ENCODE measurements around the gene GLIPR2. TPM values are rescaled to one million over a fixed set of nuclear protein-coding genes. Genes with fewer than 3 reads are reported as not detected.

Gene GLIPR2
- total RNA-seq, 1 donor from 2014 or later: 14.3 TPM

DNA sequence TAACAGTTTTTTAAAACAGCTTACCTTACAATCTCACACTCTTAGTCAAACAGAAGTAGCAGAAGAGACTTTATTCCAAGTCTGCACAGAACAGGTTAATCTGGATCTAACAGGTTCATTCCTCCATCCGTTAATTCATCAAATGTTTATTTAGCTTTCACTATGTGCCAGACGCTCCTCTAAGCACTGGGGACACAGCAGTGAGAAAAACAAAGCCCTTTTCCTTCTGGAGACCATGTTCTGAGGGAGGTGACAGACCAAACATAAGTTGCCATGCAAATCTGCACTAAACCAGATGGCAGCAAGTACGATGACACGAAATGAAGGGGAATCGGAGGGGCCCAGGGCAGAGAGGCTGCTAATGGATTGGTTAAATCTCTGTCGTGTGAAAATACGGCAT lies 17.1 kb upstream of the GLIPR2 start:
- TF ChIP-seq, protein P1, sequence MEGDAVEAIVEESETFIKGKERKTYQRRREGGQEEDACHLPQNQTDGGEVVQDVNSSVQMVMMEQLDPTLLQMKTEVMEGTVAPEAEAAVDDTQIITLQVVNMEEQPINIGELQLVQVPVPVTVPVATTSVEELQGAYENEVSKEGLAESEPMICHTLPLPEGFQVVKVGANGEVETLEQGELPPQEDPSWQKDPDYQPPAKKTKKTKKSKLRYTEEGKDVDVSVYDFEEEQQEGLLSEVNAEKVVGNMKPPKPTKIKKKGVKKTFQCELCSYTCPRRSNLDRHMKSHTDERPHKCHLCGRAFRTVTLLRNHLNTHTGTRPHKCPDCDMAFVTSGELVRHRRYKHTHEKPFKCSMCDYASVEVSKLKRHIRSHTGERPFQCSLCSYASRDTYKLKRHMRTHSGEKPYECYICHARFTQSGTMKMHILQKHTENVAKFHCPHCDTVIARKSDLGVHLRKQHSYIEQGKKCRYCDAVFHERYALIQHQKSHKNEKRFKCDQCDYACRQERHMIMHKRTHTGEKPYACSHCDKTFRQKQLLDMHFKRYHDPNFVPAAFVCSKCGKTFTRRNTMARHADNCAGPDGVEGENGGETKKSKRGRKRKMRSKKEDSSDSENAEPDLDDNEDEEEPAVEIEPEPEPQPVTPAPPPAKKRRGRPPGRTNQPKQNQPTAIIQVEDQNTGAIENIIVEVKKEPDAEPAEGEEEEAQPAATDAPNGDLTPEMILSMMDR (IDR thresholded peaks at IDR 0.05): no peak
- ChIA-PET CTCF (interaction anchor here (0.6 to 1.5 kb wide), 2 partner anchors 17 to 28 kb away, joined by 3 to 4 read pairs; no protein-coding TSS in a partner anchor), POLR2A (no interaction called here)
- intact Hi-C loops (cut with micrococcal nuclease): no loop called here
- Mint-ChIP-seq H3K36me3 (ENCODE audit: low read depth) (peaks cover 13% of the 10 kb centered on the region), H3K27ac (no peak overlapping the region), H3K4me1 (no peaks in the 10 kb centered on the region), H3K27me3 (no peaks in the 10 kb centered on the region), H3K4me3 (no peak overlapping the region), H3K9me3 (no peaks in the 10 kb centered on the region)
- no peak for ATAC-seq (ENCODE audit: low read depth)
- no peak for DNase-seq

DNA sequence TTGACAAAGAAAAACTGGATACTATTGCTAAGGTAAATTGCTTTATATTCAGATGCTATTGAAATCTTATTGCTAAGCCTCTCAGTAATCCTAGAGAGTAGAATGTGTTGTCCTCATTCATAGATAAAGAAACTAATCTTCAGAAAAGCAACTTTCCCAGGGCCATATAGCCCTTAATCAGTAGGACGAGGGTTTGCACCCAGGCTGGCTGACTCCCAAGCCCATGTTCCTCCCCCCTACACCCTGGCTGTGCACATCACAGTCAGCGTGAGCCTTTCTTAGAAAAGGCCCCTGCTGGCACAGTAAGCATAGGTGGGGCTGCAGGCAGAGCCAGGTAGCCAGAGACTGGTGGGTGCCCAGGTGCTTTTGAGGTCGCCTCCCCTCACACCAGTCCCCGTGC lies 15.8 kb upstream of the GLIPR2 start:
- CTCF ChIA-PET: no interaction called here
- Mint-ChIP-seq H3K36me3 (ENCODE audit: low read depth) (peaks cover 13% of the 10 kb centered on the region), H3K9me3 (no peaks in the 10 kb centered on the region), H3K4me1 (no peaks in the 10 kb centered on the region), H3K27ac (no peak overlapping the region), H3K27me3 (no peaks in the 10 kb centered on the region), H3K4me3 (no peak overlapping the region)
- ATAC-seq (ENCODE audit: low read depth) (no peak), DNase-seq (no peak)
- intact Hi-C loops (cut with micrococcal nuclease): no loop called here
- POLR2A ChIA-PET: no interaction called here
- TF ChIP-seq, protein P1 (IDR thresholded peaks at IDR 0.05): no peak

DNA sequence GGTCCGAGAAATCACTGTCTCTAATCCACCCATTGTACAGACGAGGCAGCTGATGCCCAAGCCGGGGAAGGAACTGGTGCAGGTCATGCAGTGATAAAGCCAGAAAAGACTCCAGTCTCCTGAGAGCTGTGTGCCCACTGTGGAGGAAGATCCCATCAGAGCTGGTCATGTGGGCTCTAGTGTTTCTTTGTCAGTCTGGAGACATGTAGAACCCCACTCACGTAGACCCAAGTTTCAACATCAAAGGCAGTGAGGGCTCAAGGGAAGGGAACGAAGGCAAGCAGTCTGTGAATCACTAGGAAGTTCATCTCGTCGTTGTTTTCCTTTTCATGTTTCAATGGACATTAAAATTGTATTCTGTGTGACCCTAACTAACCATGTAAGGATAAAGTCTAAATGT lies 14.6 kb upstream of the GLIPR2 start:
- ATAC-seq (ENCODE audit: low read depth) (no peak), DNase-seq (no peak)
- ChIA-PET POLR2A (interaction anchor here (1.4 kb wide), 1 partner anchor 45 kb away, joined by 3 read pairs; no protein-coding TSS in a partner anchor), CTCF (no interaction called here)
- Mint-ChIP-seq H3K27me3 (no peaks in the 10 kb centered on the region), H3K27ac (no peak overlapping the region), H3K36me3 (ENCODE audit: low read depth) (peaks cover 13% of the 10 kb centered on the region), H3K4me3 (no peak overlapping the region), H3K4me1 (no peaks in the 10 kb centered on the region), H3K9me3 (no peaks in the 10 kb centered on the region)
- TF ChIP-seq, protein P1 (IDR thresholded peaks at IDR 0.05): no peak
- intact Hi-C loops (cut with micrococcal nuclease): no loop called here

DNA sequence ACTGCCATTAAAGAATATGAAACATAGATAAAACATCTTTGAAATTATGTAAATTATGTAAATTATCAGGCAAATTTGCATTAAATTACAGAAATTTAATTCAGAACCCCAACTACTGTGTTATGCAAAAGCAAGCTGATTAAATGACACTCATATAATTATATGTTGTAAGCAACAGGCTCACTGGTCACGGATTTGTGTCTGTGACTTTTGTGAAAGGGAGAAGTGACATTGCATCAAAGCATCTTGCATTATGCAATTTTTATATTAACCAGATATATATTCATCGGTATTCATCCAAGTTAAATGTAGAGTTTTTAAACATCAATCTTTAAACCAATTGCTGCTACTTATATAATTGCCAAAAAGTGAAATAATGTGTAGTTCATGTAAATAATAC lies 13.0 kb upstream of the GLIPR2 start:
- POLR2A ChIA-PET: interaction anchor here (1.1 kb wide), 1 partner anchor 29 kb away, joined by 9 read pairs; no protein-coding TSS in a partner anchor
- CTCF ChIA-PET: interaction anchor here (0.8 to 1.4 kb wide), 2 partner anchors 21 to 41 kb away, joined by 3 to 4 read pairs; no protein-coding TSS in a partner anchor
- TF ChIP-seq, protein P1 (IDR thresholded peaks at IDR 0.05): no peak
- intact Hi-C loops (cut with micrococcal nuclease): no loop called here
- no peaks in the 10 kb centered on the region for H3K9me3 Mint-ChIP-seq
- H3K27me3 Mint-ChIP-seq: no peaks in the 10 kb centered on the region
- no peak overlapping the region for H3K4me3 Mint-ChIP-seq
- peaks cover 13% of the 10 kb centered on the region for H3K36me3 Mint-ChIP-seq (ENCODE audit: low read depth)
- DNase-seq: no peak
- no peak overlapping the region for H3K27ac Mint-ChIP-seq
- H3K4me1 Mint-ChIP-seq: peaks cover 14% of the 10 kb centered on the region
- no peak for ATAC-seq (ENCODE audit: low read depth)

DNA sequence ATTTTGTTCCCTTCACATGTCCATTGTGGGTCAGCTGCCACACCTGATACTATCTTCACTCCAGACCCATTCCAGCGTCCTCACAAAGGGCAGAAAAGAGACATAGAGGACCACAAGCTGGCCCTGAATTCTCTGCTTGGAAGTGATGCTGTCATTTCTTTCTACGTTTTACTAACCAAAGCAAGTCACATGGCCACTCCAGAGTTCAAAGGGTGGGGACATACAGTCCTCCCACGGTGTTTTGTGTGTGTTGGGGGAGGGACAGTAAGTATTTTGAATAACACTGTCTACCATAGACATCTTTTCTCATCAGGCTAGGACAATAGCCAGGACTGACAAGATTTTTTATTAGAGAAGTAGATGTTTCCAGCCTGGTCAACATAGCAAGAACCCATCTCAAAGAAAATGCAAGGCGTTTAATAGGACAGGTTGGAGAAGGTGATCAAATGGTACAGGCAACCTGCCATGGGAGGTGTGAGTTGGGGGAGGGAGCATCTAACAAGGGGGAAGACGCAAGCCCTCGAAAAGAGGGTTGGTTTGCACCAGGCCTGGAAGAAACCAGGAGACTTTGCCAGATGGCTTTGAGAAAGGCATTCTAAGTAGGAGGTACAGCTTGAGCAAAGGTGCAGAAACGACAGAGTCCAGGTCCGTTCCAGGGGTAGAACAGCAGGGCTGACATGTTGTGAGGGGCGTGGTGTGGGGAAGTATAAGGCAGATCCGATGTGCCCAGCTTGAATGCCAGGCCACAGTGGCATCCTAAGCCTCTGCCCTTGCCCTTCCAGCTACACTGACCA lies 11.3 kb upstream of the GLIPR2 start:
- no peaks in the 10 kb centered on the region for H3K9me3 Mint-ChIP-seq
- TF ChIP-seq, protein P1 (IDR thresholded peaks at IDR 0.05): no peak
- H3K4me1 Mint-ChIP-seq: peaks cover 14% of the 10 kb centered on the region
- intact Hi-C loops (cut with micrococcal nuclease): no loop called here
- POLR2A ChIA-PET: no interaction called here
- DNase-seq (no peak), ATAC-seq (ENCODE audit: low read depth) (no peak)
- no peaks in the 10 kb centered on the region for H3K27me3 Mint-ChIP-seq
- H3K36me3 Mint-ChIP-seq (ENCODE audit: low read depth): peaks cover 12% of the 10 kb centered on the region
- no peak overlapping the region for H3K27ac Mint-ChIP-seq
- no peak overlapping the region for H3K4me3 Mint-ChIP-seq
- CTCF ChIA-PET: interaction anchor here (1.0 kb wide), 1 partner anchor 42 kb away, joined by 3 read pairs; no protein-coding TSS in a partner anchor

Measured in activated B cell treated with CpG ODN at 0.5 μM for 24 hours (primary cell).